ENCODE measurements around the gene CDC42SE2. TPM values are rescaled to one million over a fixed set of nuclear protein-coding genes. Genes with fewer than 3 reads are reported as not detected.

Gene CDC42SE2
- total RNA-seq, 2 donors from 2014 or later, result 74.2 to 110 TPM

DNA sequence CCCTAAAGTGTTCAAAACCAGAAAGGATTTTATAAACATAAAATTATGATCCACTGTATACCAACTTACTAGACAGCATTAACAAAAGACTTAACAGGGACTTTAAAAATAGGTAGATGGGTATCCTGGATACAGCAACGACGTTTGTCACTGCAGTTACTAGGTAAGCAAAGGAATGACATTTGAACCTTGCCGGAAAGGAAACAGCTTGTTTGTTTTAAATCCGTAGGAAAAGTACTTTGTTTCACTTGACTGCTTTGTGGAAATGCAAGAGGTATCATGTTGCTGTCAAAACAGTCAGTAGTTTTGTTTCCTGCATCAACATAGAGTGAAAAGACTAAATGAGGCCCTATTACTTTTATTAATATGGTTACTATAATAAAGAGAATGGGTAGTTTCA lies 122.9 kb downstream of the CDC42SE2 start:
- H3K27ac ChIP-seq, result no peak overlapping the region
- TF ChIP-seq CTCF (IDR thresholded peaks at IDR 0.05), result no peak
- H3K27me3 ChIP-seq, result no peaks in the 10 kb centered on the region
- H3K9ac ChIP-seq (ENCODE audit: low read depth in 2 of 2, low read length in 2 of 2), result no peak overlapping the region
- no peaks in the 10 kb centered on the region for H3K9me3 ChIP-seq
- no peaks in the 10 kb centered on the region for H3K4me1 ChIP-seq
- intact Hi-C loops (cut with DNase I), result loop anchor here (10.0 kb wide), 2 partner anchors 122 to 222 kb away; partner anchors contain the start of genes CDC42SE2 and HINT1
- no peak overlapping the region for H3K4me3 ChIP-seq
- DNase-seq, result no peak
- H3K36me3 ChIP-seq, result no peaks in the 10 kb centered on the region

DNA sequence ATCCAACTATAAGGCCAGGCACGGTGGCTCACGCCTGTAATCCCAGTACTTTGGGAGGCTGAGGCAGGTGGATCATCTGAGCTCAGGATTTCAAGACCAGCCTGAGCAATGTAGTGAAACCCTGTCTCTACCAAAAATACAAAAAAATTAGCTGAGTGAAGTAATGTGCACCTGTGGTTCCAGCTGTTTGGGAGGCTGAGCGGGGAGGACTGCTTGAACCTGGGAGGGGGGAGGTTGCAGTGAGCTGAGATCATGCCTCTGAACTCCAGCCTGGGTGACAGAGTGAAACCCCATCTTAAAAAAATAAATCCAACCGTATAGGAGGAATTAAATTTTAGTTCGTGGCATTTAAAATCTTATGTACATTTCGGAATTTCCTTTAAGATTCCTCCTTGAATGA lies 123.4 kb downstream of the CDC42SE2 start:
- no peak overlapping the region for H3K27ac ChIP-seq
- intact Hi-C loops (cut with DNase I), result loop anchor here (10.0 kb wide), 2 partner anchors 122 to 222 kb away; partner anchors contain the start of genes CDC42SE2 and HINT1
- H3K4me1 ChIP-seq, result no peaks in the 10 kb centered on the region
- no peak for TF ChIP-seq CTCF (IDR thresholded peaks at IDR 0.05)
- H3K9me3 ChIP-seq, result no peaks in the 10 kb centered on the region
- H3K9ac ChIP-seq (ENCODE audit: low read depth in 2 of 2, low read length in 2 of 2), result no peak overlapping the region
- DNase-seq, result no peak
- H3K36me3 ChIP-seq, result no peaks in the 10 kb centered on the region
- no peak overlapping the region for H3K4me3 ChIP-seq
- H3K27me3 ChIP-seq, result no peaks in the 10 kb centered on the region

DNA sequence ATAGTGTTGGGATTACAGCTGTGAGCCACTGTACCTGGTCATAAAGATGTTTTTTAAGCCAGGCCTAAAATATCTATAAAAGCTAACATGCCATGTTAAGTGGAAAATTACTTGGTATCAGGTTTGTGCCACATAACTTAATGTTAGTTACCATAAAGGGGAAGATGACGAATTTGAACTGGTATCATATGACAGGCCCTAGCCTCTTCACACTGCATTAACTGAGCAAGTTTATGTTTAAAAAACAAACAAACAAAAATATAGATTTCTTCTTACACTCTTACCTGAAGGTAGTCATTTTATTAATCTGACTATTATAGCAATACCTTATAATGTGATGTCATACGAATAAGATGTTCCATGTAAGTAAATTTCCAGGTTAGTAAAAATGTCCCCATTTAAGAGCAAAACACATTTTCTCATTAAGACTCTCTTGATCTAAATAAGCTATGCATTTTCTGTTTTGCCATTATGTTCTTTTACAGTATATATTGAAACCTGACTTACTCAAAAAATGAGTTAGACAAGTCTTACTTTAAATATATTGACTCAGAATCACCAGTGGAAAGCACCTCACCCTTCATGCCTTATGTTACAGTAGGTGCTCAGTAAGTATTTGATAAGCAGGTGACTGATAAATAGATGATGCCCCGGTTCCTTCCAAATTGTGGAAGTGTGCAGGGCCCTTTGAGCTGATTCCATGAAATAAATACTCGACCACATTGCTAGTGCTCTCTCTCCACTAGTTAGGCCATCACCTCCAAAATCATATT lies 125.4 kb downstream of the CDC42SE2 start:
- no peaks in the 10 kb centered on the region for H3K4me1 ChIP-seq
- H3K36me3 ChIP-seq, result no peaks in the 10 kb centered on the region
- no peak overlapping the region for H3K4me3 ChIP-seq
- no peak for TF ChIP-seq CTCF (IDR thresholded peaks at IDR 0.05)
- H3K9me3 ChIP-seq, result no peaks in the 10 kb centered on the region
- DNase-seq, result no peak
- intact Hi-C loops (cut with DNase I), result loop anchor here (10.0 kb wide), 2 partner anchors 124 to 224 kb away; partner anchors contain the start of genes CDC42SE2 and HINT1
- H3K9ac ChIP-seq (ENCODE audit: low read depth in 2 of 2, low read length in 2 of 2), result no peak overlapping the region
- H3K27me3 ChIP-seq, result no peaks in the 10 kb centered on the region
- H3K27ac ChIP-seq, result no peak overlapping the region

- no peaks in the 10 kb centered on the region for H3K36me3 ChIP-seq
- no peaks in the 10 kb centered on the region for H3K4me1 ChIP-seq
- H3K9me3 ChIP-seq, result no peaks in the 10 kb centered on the region
- no peak for TF ChIP-seq CTCF (IDR thresholded peaks at IDR 0.05)
- no peaks in the 10 kb centered on the region for H3K27me3 ChIP-seq
- intact Hi-C loops (cut with DNase I), result loop anchor here (10.0 kb wide), 2 partner anchors 125 to 225 kb away; partner anchors contain the start of genes CDC42SE2 and HINT1
- H3K9ac ChIP-seq (ENCODE audit: low read depth in 2 of 2, low read length in 2 of 2), result no peak overlapping the region
- H3K27ac ChIP-seq, result no peak overlapping the region
- DNase-seq, result no peak
- H3K4me3 ChIP-seq, result no peak overlapping the region
Measured at GRCh38 chr5:131389869-131390265, 126.0 kb downstream of the CDC42SE2 start.

DNA sequence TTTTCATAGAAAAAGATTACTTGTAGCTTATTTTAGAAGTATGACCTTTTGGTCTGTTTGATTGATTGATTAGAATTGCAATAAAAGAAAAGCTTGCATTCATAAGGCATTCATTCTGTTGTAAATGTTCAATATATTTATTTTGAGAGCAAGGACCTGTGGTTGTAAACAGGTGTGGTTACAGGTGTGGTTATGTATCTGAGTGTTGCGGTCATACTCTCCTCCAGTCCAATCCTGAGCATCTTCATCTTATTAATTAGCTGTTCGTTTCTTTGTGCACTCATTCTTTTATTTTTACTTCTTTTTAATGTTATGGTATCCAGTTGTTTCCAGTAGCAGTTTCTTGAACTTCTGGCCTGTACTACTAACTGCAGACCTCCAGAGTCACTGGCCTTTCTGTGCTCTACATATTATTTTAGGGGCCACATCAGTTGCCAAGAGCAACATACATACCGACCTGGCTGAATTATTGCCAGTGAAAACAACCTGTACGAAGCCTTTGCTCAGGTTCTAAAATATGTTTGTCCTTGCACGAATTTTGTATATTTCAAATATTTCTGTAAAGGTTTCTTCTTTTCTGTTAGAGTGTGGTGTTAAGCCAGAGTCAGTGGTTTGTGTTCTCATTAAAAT lies 128.7 kb downstream of the CDC42SE2 start:
- Histone ChIP-seq H3K27ac (no peak overlapping the region), H3K9ac (ENCODE audit: low read depth in 2 of 2, low read length in 2 of 2) (no peak overlapping the region), H3K36me3 (no peaks in the 10 kb centered on the region), H3K4me1 (no peaks in the 10 kb centered on the region), H3K27me3 (no peaks in the 10 kb centered on the region), H3K4me3 (no peak overlapping the region), H3K9me3 (no peaks in the 10 kb centered on the region)
- intact Hi-C loops (cut with DNase I), result no loop called here
- TF ChIP-seq CTCF (IDR thresholded peaks at IDR 0.05), result no peak
- no peak for DNase-seq
